Measurements from ENCODE around the gene TBCD. TPM values are rescaled to one million over a fixed set of nuclear protein-coding genes. Genes with fewer than 3 reads are reported as not detected.
A peak's percentile ranks its signal among the peaks of the same experiment; 100 is the strongest.

The TBCD gene
- 33.5 and 44.7 TPM in 2 replicates for polyA plus RNA-seq (2011; rRNA removed)
- polyA plus RNA-seq (2012; cell fraction: cytosol; rRNA removed): 104 and 105 TPM in 2 replicates
- 337 and 389 TPM in 2 replicates for polyA plus RNA-seq (2012; cell fraction: nucleus; rRNA removed)
- polyA plus RNA-seq (2017; fragmentation: RNase III; extraction: RNeasy Plus Mini Kit Qiagen cat#74134 plus additional on column Dnase treatment): 47.4 to 51.6 TPM (median 49.1 TPM) in 3 replicates
- 63.6 and 73.0 TPM in 2 replicates for polyA minus RNA-seq (2011; rRNA and poly(A)+ RNA removed)

DNA sequence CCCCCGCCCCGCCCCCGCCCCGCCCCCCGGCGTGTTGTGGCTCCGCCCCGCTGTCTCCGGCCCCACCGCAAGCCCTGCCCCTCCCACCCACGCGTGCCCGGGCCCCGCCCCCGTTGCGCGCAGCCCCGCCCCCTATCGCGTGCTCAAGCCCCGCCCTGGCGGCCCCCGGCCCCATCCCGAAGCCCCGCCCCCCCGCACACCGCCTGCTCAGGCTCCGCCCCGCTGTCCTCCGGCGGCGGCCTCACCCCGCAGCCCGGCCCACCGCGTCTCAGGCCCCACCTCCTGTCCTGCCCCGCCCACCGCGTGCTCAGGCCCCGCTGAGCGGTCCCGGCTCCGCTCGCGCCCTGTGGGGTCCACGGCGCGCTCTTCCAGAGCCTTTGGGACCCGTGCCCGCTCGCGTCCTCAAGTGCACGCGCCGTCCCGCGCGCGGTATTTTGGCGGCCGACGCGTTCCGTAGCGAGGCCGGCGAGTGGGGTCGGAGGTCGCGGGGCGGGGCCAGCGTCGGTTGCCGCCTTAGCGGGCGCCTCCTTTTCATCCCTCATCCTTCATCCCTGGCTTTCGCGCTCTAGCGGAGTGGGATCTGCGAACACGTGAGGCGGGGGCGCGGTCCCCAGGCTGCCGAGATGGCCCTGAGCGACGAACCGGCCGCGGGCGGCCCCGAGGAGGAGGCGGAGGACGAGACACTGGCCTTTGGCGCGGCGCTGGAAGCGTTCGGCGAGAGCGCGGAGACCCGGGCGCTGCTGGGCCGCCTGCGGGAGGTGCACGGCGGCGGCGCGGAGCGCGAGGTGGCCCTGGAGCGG is at the start of gene TBCD:
TBCD (plus strand) TSS at position 495 of the 800 bp plus-strand sequence; CDS start at position 624, 129 bp downstream.
- POLR2A ChIA-PET: no interaction called here
- TF ChIP-seq CBX2 (IDR thresholded peaks at IDR 0.05; ENCODE audit: borderline replicate concordance, low read depth) (no peak), JUNB (IDR thresholded peaks at IDR 0.05) (no peak), MYC (IDR thresholded peaks at IDR 0.05; ENCODE audit: borderline replicate concordance, low read length) (peak; percentile 89), EHF (CRISPR knock-in tag; IDR thresholded peaks at IDR 0.05) (no peak), CHD2 (IDR thresholded peaks at IDR 0.05; ENCODE audit: low read length, partially characterized antibody) (no peak), POLR2A (IDR thresholded peaks at IDR 0.05; ENCODE audit: low read length) (peak; percentile 54), MAFK (IDR thresholded peaks at IDR 0.05; ENCODE audit: partially characterized antibody) (no peak), RFX5 (IDR thresholded peaks at IDR 0.05) (peak; percentile 49; the same call in 1 of the 2 replicates), PHF8 (IDR thresholded peaks at IDR 0.05; ENCODE audit: borderline replicate concordance, low read depth) (peak; percentile 73), JUN (IDR thresholded peaks at IDR 0.05) (peak in 1 of 2 experiments; percentile 65; a peak in 2 of 5 replicates), FOXS1 (CRISPR knock-in tag; IDR thresholded peaks at IDR 0.05) (no peak)
- TF ChIP-seq, protein P1, sequence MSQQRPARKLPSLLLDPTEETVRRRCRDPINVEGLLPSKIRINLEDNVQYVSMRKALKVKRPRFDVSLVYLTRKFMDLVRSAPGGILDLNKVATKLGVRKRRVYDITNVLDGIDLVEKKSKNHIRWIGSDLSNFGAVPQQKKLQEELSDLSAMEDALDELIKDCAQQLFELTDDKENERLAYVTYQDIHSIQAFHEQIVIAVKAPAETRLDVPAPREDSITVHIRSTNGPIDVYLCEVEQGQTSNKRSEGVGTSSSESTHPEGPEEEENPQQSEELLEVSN (IDR thresholded peaks at IDR 0.05; ENCODE audit: borderline replicate concordance, low read depth): peak; percentile 80
- TF ChIP-seq, protein P2, sequence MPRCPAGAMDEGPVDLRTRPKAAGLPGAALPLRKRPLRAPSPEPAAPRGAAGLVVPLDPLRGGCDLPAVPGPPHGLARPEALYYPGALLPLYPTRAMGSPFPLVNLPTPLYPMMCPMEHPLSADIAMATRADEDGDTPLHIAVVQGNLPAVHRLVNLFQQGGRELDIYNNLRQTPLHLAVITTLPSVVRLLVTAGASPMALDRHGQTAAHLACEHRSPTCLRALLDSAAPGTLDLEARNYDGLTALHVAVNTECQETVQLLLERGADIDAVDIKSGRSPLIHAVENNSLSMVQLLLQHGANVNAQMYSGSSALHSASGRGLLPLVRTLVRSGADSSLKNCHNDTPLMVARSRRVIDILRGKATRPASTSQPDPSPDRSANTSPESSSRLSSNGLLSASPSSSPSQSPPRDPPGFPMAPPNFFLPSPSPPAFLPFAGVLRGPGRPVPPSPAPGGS (IDR thresholded peaks at IDR 0.05): 0 out of 3 replicates have a peak, but pooled peaks have one; percentile 52
- TF ChIP-seq, protein P3, sequence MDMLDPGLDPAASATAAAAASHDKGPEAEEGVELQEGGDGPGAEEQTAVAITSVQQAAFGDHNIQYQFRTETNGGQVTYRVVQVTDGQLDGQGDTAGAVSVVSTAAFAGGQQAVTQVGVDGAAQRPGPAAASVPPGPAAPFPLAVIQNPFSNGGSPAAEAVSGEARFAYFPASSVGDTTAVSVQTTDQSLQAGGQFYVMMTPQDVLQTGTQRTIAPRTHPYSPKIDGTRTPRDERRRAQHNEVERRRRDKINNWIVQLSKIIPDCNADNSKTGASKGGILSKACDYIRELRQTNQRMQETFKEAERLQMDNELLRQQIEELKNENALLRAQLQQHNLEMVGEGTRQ (IDR thresholded peaks at IDR 0.05): peak; percentile 49; the same call in 1 of the 2 replicates
- TF ChIP-seq, protein P4, sequence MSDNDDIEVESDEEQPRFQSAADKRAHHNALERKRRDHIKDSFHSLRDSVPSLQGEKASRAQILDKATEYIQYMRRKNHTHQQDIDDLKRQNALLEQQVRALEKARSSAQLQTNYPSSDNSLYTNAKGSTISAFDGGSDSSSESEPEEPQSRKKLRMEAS (IDR thresholded peaks at IDR 0.05): peak; percentile 91
- TF ChIP-seq, protein P5, sequence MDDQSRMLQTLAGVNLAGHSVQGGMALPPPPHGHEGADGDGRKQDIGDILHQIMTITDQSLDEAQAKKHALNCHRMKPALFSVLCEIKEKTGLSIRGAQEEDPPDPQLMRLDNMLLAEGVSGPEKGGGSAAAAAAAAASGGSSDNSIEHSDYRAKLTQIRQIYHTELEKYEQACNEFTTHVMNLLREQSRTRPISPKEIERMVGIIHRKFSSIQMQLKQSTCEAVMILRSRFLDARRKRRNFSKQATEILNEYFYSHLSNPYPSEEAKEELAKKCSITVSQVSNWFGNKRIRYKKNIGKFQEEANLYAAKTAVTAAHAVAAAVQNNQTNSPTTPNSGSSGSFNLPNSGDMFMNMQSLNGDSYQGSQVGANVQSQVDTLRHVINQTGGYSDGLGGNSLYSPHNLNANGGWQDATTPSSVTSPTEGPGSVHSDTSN (IDR thresholded peaks at IDR 0.05): peak; percentile 68
- Histone ChIP-seq H3K27ac (peak within 1 kb of the TSS; percentile 96 to 97), H3K9me3 (no peaks in the 10 kb centered on the region), H3K4me3 (peak within 1 kb of the TSS; percentile 99), H3K4me2 (peak within 1 kb of the TSS; percentile 90), H3K4me1 (peaks cover 13% of the 10 kb centered on the region)
- FAIRE-seq (no peak), DNase-seq (ENCODE audit: low read depth in 1 of 2, low spot score in 1 of 2) (peak; percentile 90 to 94), ATAC-seq (peak; percentile 82 to 88)
- CTCF ChIA-PET: interaction anchor here (1.7 kb wide), 1 partner anchor 44 kb away, joined by 7 read pairs; no protein-coding TSS in a partner anchor
- WGBS (ENCODE audit: missing lambda C conversion rate): 2% methylated on average over 26 of the region's 114 CpGs

DNA sequence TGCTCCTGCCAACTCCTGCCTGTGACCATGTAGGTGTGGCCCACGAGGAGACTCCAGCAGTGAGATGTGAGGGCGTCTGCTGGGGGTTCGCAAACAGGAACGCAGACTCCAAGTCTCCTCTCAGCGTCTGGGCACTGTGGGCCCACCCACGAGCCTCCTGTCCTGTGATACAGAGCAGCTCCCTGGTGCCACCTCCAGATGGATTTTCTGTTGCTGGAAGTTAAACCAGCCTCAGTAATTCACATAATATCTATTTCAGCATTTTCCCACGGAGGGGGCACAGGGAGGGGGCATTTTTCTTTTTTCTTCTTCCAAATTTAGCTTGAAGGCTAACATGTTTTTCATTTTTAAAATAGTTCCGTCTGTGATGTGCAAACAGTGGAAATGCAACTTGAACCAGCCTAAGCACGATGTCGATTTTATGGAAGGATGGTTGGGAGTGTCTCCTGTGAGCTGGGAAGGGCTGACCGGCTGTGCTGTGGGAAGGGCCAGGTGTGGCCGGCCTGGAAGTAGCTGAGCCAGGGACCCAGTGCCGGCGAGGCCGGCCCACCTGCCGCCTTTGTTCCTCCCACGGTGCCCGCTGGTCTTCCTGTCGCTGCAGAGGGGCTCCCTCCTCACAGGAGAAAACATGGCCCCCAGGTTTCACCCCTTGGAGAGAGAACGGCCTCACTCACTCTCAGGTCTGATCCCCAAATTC is 49.5 kb upstream of the TBCD start:
- POLR2A ChIA-PET: no interaction called here
- CTCF ChIA-PET: no interaction called here
- Histone ChIP-seq H3K9me3 (no peaks in the 10 kb centered on the region), H3K4me3 (no peak overlapping the region), H3K27ac (0 out of 6 replicates have a peak overlapping the region, but pooled peaks of 1 of the 2 experiments have one; percentile 10), H3K4me1 (peaks cover 29% of the 10 kb centered on the region), H3K4me2 (peak overlapping the region; percentile 33)
- TF ChIP-seq RAD21 (conservative IDR thresholded peaks at IDR 0.05 in 1 of 2, IDR thresholded peaks at IDR 0.05 in 1 of 2) (peak; percentile 20 to 29; a peak in 1 of 5 replicates), SMC3 (IDR thresholded peaks at IDR 0.05) (0 out of 3 replicates have a peak, but pooled peaks have one; percentile 19), FOSL2 (IDR thresholded peaks at IDR 0.05) (no peak), FOSL2 (CRISPR knock-in tag; IDR thresholded peaks at IDR 0.05) (no peak)
- WGBS (ENCODE audit: missing lambda C conversion rate): 57% methylated on average over 20 of the region's 20 CpGs
- FAIRE-seq (no peak), DNase-seq (ENCODE audit: low read depth in 1 of 2, low spot score in 1 of 2) (peak in 1 of 2 experiments; percentile 39), ATAC-seq (no peak)
